GM19328 (cell line): ENCODE measurements around the gene RHEBL1.
A peak's percentile ranks its signal among the peaks of the same experiment; 100 is the strongest.

Source experiments
- ATAC-seq: cut with Tn5 transposase; IDR thresholded peaks from one replicate; pipeline ENCODE4 v1.9.1; 2021; ENCODE audit warnings: mild to moderate bottlenecking, moderate library complexity; ENCODE audit not compliant: unreplicated experiment

RHEBL1 gene

GRCh38 chr12:49069507-49070346, at the start of gene RHEBL1:
TSS of gene RHEBL1 (minus strand) at chr12:49069979. CDS start at chr12:49069785, 194 bp downstream.
- ATAC-seq, result peak; percentile 99

- ATAC-seq, result no peak
Measured at GRCh38 chr12:49111206-49111605, 41.4 kb upstream of the RHEBL1 start.

GRCh38 chr12:49110464-49111155, 40.8 kb upstream of the RHEBL1 start, which contains the start of gene LMBR1L:
TSS of gene LMBR1L (minus strand) at chr12:49110847. CDS start at chr12:49110555, 292 bp downstream.
- peak; percentile 99 for ATAC-seq

- no peak for ATAC-seq
Measured at GRCh38 chr12:49109641-49110463, 40.1 kb upstream of the RHEBL1 start.

- no peak for ATAC-seq
Measured at GRCh38 chr12:49108958-49109404, 39.2 kb upstream of the RHEBL1 start.

GRCh38 chr12:49105504-49106084, 35.8 kb upstream of the RHEBL1 start:
- no peak for ATAC-seq

GRCh38 chr12:49104822-49105221, 35.0 kb upstream of the RHEBL1 start:
- no peak for ATAC-seq

- no peak for ATAC-seq
Measured at GRCh38 chr12:49100380-49100779, 30.6 kb upstream of the RHEBL1 start.

GRCh38 chr12:49098703-49099102, 28.9 kb upstream of the RHEBL1 start:
- no peak for ATAC-seq

- no peak for ATAC-seq
Measured at GRCh38 chr12:49098035-49098451, 28.3 kb upstream of the RHEBL1 start.

- ATAC-seq, result no peak
Measured at GRCh38 chr12:49097381-49097780, 27.6 kb upstream of the RHEBL1 start.

GRCh38 chr12:49094975-49095365, 25.2 kb upstream of the RHEBL1 start:
- ATAC-seq, result no peak

GRCh38 chr12:49094160-49094974, 24.6 kb upstream of the RHEBL1 start, which contains the start of gene DHH:
TSS of gene DHH (minus strand) at chr12:49094801. CDS start at chr12:49094512, 289 bp downstream.
- ATAC-seq, result no peak

GRCh38 chr12:49093792-49094159, 24.0 kb upstream of the RHEBL1 start:
- ATAC-seq, result no peak

- ATAC-seq, result no peak
Measured at GRCh38 chr12:49092816-49093406, 23.1 kb upstream of the RHEBL1 start.

GRCh38 chr12:49092086-49092815, 22.5 kb upstream of the RHEBL1 start:
- ATAC-seq, result no peak

GRCh38 chr12:49091836-49092085, 22.0 kb upstream of the RHEBL1 start:
- ATAC-seq, result no peak

GRCh38 chr12:49091056-49091835, 21.5 kb upstream of the RHEBL1 start:
- no peak for ATAC-seq
